Astrocyte of the spinal cord (primary cell): ENCODE data around the gene CATSPER4.

ENCODE experiments used
- DNase-seq: peaks from one replicate; pipeline ENCODE4 v3.0.0; 2011; ENCODE audit warnings: low read depth, low spot score
- H3K4me3 ChIP-seq: 2 replicates; pipeline ENCODE4 v1.5.1; 2011; ENCODE audit warnings: low read depth, mild to moderate bottlenecking, low read length, moderate library complexity
- in situ Hi-C: cut with HindIII; loops from 2 replicates; pipeline ENCODE4 v1.10.0; 2017; ENCODE audit warnings: low sequenced_read_pairs
- TF ChIP-seq, protein P1 (sequence below): IDR thresholded peaks from 2 replicates; pipeline ENCODE4 v1.5.1; 2012; ENCODE audit warnings: low read depth, mild to moderate bottlenecking, low read length, inconsistent platforms

Gene CATSPER4

DNA sequence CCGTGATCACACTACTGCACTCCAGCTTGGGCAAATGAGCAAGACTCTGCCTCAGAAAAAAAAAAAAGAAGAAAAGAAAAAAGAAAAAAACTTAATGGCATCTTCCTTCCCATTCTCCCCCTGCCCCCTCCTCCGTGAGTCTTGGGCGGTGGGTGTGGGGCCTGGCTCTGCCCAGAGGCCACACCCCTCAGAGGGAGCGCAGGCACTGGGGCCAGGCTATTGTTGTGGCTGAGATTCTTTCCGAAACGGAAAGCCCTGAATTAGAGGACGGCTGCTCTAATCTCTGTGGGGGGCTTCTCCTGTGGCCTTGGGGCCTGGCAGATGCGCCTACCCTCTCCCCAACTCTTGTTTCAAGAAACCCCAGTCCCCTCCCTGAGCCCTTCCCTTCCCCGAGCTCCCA is 35.7 kb upstream of the CATSPER4 start:
- no peak overlapping the region for H3K4me3 ChIP-seq
- DNase-seq = no peak
- TF ChIP-seq, protein P1, sequence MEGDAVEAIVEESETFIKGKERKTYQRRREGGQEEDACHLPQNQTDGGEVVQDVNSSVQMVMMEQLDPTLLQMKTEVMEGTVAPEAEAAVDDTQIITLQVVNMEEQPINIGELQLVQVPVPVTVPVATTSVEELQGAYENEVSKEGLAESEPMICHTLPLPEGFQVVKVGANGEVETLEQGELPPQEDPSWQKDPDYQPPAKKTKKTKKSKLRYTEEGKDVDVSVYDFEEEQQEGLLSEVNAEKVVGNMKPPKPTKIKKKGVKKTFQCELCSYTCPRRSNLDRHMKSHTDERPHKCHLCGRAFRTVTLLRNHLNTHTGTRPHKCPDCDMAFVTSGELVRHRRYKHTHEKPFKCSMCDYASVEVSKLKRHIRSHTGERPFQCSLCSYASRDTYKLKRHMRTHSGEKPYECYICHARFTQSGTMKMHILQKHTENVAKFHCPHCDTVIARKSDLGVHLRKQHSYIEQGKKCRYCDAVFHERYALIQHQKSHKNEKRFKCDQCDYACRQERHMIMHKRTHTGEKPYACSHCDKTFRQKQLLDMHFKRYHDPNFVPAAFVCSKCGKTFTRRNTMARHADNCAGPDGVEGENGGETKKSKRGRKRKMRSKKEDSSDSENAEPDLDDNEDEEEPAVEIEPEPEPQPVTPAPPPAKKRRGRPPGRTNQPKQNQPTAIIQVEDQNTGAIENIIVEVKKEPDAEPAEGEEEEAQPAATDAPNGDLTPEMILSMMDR = no peak
- in situ Hi-C loops = no loop called here

DNA sequence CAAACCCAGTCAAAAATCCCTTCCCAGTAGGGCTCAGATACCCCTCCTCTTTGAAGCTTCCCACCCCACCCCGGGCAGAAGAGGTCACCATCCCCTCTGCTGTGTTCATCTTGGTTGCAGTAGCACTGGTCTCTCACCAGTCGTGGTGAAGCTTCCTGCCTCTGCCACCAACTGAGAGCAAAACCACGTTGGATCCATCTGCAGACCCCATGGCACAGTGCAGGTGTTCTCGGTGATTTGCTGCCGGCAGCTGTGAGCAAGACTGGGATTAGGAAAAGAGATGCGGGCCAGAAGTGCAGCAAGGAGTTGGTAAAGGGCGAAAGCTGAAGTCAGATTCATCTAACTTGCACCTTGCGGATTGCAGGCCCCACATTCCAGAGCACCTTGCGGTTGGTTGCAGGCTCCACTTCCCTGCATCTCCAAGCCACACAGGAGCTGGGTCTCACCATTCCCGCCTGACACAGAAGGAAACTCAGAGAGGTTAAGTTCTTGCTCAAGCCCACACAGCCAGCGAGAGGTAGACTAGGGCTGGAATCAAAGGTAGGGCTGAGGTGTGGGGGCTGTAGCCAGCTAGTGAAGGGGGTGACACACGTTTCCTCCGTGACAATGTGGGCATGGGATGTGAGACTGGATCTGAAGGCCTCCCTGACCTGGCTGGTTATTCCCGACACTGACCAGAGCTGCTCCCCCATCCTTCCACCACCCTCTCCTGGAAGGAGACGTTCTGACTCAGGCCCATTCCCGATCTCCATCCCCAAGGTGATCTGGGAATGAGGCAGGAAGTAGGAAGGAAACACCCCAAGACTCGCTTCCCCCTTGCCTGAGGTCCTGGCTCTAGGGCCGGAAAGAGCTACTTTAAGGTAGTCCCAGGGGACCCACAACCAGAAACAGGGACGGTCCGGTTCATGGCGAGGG is 34.8 kb upstream of the CATSPER4 start:
- no peak overlapping the region for H3K4me3 ChIP-seq
- TF ChIP-seq, protein P1 = no peak
- no peak for DNase-seq
- in situ Hi-C loops = no loop called here

DNA sequence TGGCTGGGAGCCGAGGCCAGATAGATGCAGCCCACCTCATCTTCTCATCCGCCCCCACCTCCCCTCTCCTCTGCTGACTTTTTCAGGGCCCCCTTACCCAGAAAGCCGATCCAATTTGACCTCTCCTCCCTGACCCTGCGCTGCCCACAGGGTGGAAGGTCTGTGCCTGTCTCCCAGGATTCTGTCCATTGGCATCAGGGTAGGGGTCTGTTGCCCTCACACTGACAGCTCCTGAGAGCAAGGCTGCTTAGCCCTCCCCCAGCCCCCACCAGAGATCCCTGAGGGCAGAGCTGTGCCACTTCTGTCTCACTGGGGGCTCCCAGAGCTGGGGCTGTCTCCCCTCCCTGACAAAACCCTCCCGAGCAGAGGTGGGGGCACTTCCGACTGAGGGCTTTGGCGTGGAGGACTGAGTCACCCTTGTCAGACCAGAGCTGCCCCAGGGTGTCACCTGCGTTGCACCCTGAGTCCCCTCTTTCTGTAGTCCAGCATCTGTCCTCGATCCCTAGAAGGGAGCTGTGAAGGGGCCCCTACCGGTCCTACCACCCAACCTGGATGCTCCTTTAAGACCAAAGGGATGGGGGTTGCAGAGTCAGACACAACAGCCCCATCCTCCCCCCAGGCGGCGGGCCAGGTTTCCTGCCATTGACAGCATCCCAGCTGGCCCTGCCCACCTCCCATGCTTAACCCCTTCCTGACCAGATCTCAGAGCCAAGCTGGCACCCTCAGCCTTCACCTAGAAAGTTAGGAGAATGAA is 33.9 kb upstream of the CATSPER4 start:
- TF ChIP-seq, protein P1 = no peak
- no peak overlapping the region for H3K4me3 ChIP-seq
- no peak for DNase-seq
- in situ Hi-C loops = no loop called here

- H3K4me3 ChIP-seq = no peak overlapping the region
- in situ Hi-C loops = no loop called here
- no peak for DNase-seq
- TF ChIP-seq, protein P1 = no peak
These were observed 32.0 kb upstream of the CATSPER4 start for GRCh38 chr1:26158271-26158907.

DNA sequence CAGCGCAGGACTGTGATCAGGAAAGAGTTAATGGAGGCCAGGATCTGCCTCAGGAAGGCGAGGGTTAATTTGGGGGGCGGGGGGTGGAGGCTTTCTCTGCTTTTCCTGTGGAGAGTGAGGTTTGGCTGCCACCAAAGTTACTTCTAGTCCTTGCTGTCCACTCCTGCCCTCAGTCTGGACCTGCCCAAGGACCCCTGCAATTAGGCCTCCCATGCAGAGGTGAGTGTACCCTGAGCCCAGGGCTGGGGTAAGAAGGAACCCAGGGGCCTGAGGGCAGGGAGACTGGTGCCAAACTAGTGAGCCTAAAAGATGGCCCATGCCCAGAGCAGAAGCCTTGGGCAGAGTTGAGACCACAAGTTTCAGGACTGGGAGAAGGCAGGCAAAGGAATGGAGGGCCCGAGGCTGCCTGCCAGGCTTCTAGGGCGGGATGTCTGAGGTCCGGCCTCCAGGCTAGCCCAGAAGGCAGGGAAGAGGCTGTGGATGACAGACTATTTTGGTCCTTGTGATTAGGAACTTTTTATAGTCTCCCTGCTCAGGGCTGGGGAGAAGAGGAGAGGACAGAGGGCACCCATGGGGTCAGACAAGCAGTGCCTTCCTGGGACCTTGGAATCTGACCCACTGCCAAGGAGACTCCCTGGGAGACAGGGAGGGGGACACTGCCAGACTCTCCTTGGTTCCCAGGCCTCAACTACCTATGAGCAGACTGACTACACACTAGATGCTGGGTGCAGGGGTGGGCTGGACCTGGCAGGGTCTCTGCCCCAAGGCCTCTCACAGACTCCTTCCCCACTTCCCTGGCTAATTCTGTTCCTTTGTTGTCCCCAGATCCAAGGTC is 31.3 kb upstream of the CATSPER4 start, which contains the start of gene FAM110D:
Gene FAM110D (plus strand): TSS at position 172 of the 835 bp plus-strand sequence. CDS start 2,213 bp downstream, outside the sequence.
- in situ Hi-C loops = no loop called here
- TF ChIP-seq, protein P1 = no peak
- no peak within 1 kb of the TSS for H3K4me3 ChIP-seq
- no peak for DNase-seq

GRCh38 chr1:26159743-26160039 is 30.7 kb upstream of the CATSPER4 start:
- H3K4me3 ChIP-seq = no peak overlapping the region
- TF ChIP-seq, protein P1 = no peak
- DNase-seq = no peak
- in situ Hi-C loops = no loop called here
